ENCODE measurements around the gene COL7A1. TPM values are rescaled to one million over a fixed set of nuclear protein-coding genes. Genes with fewer than 3 reads are reported as not detected.

Gene COL7A1
- total RNA-seq, 1 experiment from 2014 or later, result 5.2 TPM

GRCh38 chr3:48565591-48566400, 29.3 kb downstream of the COL7A1 start:
- H3K27ac Mint-ChIP-seq (ENCODE audit: unreplicated experiment), result no peak overlapping the region
- no peak overlapping the region for H3K4me3 Mint-ChIP-seq (ENCODE audit: unreplicated experiment)
- H3K27me3 ChIP-seq (replicated peaks; ENCODE audit: control insufficient read depth, insufficient read depth, low read length), result no peaks in the 10 kb centered on the region
- ChIA-PET POLR2A (no interaction called here), CTCF (no interaction called here)
- H3K36me3 Mint-ChIP-seq (ENCODE audit: insufficient read depth, unreplicated experiment), result no peaks in the 10 kb centered on the region
- BruUV-seq (replicated peaks), result no TSS peak
- intact Hi-C loops (cut with micrococcal nuclease; ENCODE audit: unreplicated experiment), result no loop called here
- H3K4me1 Mint-ChIP-seq (ENCODE audit: low read depth, unreplicated experiment), result no peaks in the 10 kb centered on the region
- no peak for TF ChIP-seq CTCF (IDR thresholded peaks at IDR 0.05; ENCODE audit: insufficient read depth in 1 of 2, low read depth in 1 of 2, low read length in 1 of 2, severe bottlenecking in 1 of 2, unreplicated experiment in 1 of 2)
- DNase-seq, result no peak
- H3K9me3 ChIP-seq, result no peaks in the 10 kb centered on the region
- H3K4me1 ChIP-seq, result no peaks in the 10 kb centered on the region
- no peaks in the 10 kb centered on the region for H3K9me3 Mint-ChIP-seq (ENCODE audit: unreplicated experiment)
- H3K27me3 Mint-ChIP-seq (ENCODE audit: insufficient read depth, unreplicated experiment), result no peaks in the 10 kb centered on the region
- no peak overlapping the region for H3K4me3 ChIP-seq (ENCODE audit: low read depth, low read length)
- H3K36me3 ChIP-seq (ENCODE audit: control insufficient read depth, insufficient read depth, low read length), result no peaks in the 10 kb centered on the region

DNA sequence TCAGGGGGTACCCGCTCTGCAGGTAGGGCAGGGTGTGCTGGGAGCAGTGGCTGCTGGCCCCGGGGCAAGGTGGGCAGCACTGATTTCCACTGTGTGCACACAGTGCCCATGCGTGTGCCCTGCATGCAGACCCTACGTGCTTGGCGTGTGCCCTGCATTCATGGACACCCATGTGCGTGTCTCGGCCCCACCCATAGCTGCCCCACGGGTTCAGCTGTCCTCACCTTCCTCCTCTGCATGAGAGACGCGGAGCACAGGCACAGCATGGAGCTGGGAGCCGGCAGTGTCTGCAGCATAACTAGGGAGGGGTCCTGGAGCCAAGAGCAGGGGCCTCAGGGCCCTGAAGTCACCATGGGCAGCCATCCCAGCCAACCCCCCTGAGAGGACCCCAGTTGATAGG, 29.9 kb downstream of the COL7A1 start:
- Mint-ChIP-seq H3K36me3 (ENCODE audit: insufficient read depth, unreplicated experiment) (no peaks in the 10 kb centered on the region), H3K4me3 (ENCODE audit: unreplicated experiment) (no peak overlapping the region), H3K27ac (ENCODE audit: unreplicated experiment) (no peak overlapping the region), H3K27me3 (ENCODE audit: insufficient read depth, unreplicated experiment) (no peaks in the 10 kb centered on the region), H3K4me1 (ENCODE audit: low read depth, unreplicated experiment) (no peaks in the 10 kb centered on the region), H3K9me3 (ENCODE audit: unreplicated experiment) (no peaks in the 10 kb centered on the region)
- intact Hi-C loops (cut with micrococcal nuclease; ENCODE audit: unreplicated experiment), result no loop called here
- H3K9me3 ChIP-seq, result no peaks in the 10 kb centered on the region
- no peak for TF ChIP-seq CTCF (IDR thresholded peaks at IDR 0.05; ENCODE audit: insufficient read depth in 1 of 2, low read depth in 1 of 2, low read length in 1 of 2, severe bottlenecking in 1 of 2, unreplicated experiment in 1 of 2)
- H3K4me1 ChIP-seq, result no peaks in the 10 kb centered on the region
- no TSS peak for BruUV-seq (replicated peaks)
- no peak for DNase-seq
- no peaks in the 10 kb centered on the region for H3K27me3 ChIP-seq (replicated peaks; ENCODE audit: control insufficient read depth, insufficient read depth, low read length)
- no peaks in the 10 kb centered on the region for H3K36me3 ChIP-seq (ENCODE audit: control insufficient read depth, insufficient read depth, low read length)
- H3K4me3 ChIP-seq (ENCODE audit: low read depth, low read length), result no peak overlapping the region
- CTCF ChIA-PET, result no interaction called here
- POLR2A ChIA-PET, result no interaction called here

DNA sequence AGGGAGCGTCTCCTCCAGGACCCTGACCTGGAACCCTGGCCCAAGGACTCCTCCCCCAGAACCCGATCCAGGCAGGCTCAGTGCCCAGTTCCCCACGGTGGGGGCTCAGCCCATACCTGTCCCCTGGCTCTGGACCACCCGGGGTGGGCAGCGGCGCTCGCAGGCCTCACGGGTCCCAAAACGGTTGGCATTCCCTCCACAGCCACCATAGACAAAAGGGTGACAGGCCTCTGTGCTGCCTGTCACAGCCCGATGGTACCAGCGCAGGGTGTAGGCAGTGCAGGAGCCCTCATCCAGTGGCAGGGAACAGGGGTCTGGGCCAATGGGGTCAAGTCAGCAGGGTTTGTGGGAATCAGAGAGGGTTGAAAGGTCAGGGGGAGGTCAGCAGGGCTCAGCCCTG, 30.5 kb downstream of the COL7A1 start:
- BruUV-seq (replicated peaks), result no TSS peak
- Histone ChIP-seq H3K36me3 (ENCODE audit: control insufficient read depth, insufficient read depth, low read length) (no peaks in the 10 kb centered on the region), H3K27me3 (replicated peaks; ENCODE audit: control insufficient read depth, insufficient read depth, low read length) (no peaks in the 10 kb centered on the region), H3K4me3 (ENCODE audit: low read depth, low read length) (no peak overlapping the region), H3K9me3 (no peaks in the 10 kb centered on the region), H3K4me1 (no peaks in the 10 kb centered on the region)
- Mint-ChIP-seq H3K4me1 (ENCODE audit: low read depth, unreplicated experiment) (no peaks in the 10 kb centered on the region), H3K27ac (ENCODE audit: unreplicated experiment) (no peak overlapping the region), H3K4me3 (ENCODE audit: unreplicated experiment) (no peak overlapping the region), H3K27me3 (ENCODE audit: insufficient read depth, unreplicated experiment) (no peaks in the 10 kb centered on the region), H3K36me3 (ENCODE audit: insufficient read depth, unreplicated experiment) (no peaks in the 10 kb centered on the region), H3K9me3 (ENCODE audit: unreplicated experiment) (no peaks in the 10 kb centered on the region)
- no peak for DNase-seq
- POLR2A ChIA-PET, result no interaction called here
- CTCF ChIA-PET, result no interaction called here
- no peak for TF ChIP-seq CTCF (IDR thresholded peaks at IDR 0.05; ENCODE audit: insufficient read depth in 1 of 2, low read depth in 1 of 2, low read length in 1 of 2, severe bottlenecking in 1 of 2, unreplicated experiment in 1 of 2)
- intact Hi-C loops (cut with micrococcal nuclease; ENCODE audit: unreplicated experiment), result no loop called here

Data from Caco-2 (cell line).